Stimulated activated CD4-positive, alpha-beta T cell treated with anti-CD3 and anti-CD28 coated beads, Interleukin-1b, Interleukin-23, amount 100 ng/mL, for 1 hour (primary cell): ENCODE measurements around the gene MTHFS.

ENCODE experiments used
- DNase-seq, 2 donors: peaks; one replicate each; pipeline ENCODE4 v3.0.0-alpha.2; 2020; ENCODE audit warnings: low read depth in 2 of 2

The MTHFS gene

DNA sequence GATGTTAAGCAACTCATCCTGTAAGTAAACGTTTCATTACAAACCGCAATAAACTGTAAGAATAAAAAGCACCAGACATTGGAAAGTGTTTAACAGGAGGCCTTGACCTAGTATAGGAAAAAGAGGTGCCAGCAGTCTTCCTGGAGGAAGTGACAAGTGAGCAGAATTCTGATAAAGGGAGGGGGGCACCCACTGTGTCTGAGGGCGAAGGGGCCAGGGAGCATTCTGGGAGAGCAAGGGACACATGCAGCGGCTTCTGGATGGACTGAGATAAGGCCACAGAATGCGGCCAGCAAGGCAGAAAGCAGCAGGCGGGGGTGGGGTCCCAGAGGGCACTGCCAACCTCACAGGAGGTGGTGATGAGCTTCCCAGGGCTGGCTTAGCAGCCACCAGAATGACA is 80.2 kb downstream of the MTHFS start:
- no peak for DNase-seq

DNA sequence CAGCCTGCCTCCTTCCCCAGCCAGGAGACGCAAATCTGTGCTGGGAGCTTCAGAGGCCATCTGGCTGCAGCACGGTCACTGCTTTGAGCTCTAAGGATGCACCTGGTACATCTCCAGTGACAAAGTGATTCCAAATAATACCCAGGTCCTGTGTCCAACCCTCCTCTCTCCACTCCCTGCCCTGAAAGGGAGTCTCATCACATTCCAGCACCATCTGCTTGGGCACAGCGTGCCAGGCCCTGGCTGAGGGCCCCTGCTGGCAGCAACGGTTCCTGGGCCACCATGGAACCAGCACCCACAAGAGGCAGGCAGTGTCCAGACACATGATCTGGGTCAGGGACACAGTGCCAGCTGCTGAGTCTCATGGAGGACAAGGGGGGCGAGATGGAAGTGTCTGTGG is 81.3 kb downstream of the MTHFS start:
- DNase-seq: no peak

DNA sequence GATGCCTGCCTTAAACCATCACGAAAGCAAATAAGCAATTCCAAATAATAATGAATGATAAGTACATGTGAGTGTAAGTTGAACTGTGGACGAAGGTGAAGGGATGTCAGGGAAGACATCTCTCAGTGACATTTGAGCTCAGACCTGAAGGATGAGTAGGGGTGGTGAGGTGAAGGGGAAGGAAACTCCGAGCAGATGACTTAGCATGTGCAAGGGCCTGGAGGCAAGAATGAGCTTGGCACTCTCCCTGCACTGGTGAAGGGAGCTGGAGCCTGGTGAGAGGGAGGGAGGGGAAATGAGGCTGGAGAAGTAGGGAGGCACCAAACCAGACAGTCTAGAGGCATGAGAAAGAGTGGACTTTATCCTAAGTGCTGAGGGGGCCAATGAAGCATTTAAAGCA is 84.3 kb downstream of the MTHFS start:
- no peak for DNase-seq

DNA sequence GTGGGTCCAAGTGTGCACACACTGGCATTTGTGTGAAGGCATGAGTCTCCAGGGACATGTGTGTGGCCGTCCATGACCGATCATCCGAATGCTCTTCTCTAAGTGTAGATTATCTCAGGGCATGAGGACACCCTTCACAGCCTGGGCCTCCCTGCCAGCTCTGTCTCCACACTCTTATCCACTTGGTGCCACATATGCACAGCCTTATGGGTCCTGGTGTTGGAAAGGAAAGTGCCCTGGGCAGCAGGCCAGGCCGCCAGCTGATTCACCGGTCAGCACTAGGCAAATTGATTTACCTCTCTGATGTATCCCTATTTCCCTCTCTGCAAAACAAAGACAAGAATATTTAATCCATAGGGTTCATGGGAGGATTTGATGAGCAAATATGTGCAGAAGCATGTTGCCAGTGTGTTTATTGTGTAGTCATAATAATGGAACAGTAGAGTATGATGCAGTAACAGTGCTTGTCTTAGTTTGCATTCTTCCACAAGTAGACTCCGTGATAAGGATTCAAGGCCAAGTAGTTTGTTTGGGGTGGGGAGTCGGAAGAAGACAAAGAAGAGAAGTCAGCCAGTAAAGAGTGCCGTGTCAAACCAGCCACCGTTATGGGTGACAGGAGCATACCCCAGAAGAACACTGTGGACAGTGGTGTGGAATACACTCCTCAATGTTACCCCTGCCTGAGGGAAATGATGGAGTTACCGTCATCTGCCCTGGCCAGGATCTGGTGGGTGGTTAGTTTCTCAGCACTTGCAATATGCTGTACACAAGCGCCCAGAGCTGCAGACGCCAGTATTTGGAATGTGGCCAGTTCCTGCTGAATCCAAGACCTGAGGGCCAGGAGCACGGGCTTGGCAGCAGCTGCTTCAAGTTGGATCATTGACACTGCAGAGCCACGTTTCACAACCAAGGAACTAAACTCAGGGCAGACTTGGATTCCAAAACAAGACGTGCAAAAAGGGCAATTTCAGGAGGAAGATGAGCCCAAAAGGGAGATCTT is 85.1 kb downstream of the MTHFS start:
- no peak for DNase-seq

DNA sequence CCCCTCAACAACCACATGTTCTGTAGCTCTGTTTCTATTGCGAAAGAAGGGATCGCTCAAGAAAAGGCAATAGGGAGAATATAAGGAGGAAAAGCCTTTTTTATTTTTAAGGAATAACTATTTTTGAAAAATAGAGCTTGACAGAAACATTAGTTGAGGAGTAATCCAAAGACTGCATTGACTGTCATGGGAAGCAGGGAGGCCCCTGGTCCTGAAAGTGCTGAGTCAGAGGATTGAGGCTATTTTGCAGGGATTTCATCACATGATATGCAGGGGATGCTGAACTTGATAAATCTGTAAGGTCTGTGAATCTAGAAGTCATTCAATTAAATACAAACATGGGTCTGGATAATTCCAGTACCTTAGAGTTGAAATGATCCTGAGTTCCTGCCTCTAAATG is 92.0 kb downstream of the MTHFS start:
- DNase-seq: no peak

DNA sequence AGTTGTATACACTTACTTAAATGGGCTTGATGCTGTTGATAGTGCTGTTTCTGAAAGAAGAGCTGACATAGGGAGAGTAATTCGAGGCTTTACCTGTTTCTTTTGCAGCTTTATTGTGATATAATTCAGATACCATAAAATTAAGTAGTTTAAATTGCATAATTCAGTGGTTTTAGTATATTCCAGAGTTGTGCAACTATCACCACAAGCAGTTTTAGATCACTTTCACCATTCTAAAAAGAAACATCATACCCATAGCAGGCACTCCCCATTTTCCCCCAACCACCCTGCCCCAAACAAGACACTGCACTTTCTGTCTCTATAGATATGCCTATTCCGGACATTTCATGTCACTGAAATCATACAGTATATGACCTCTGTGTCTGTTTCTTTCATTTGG is 98.5 kb downstream of the MTHFS start:
- no peak for DNase-seq
